IMR-90 (cell line): ENCODE results near the gene VIPR1.

Experiments used
- CEBPB ChIP-seq: IDR thresholded peaks from 2 replicates; pipeline ENCODE4 v1.6.1; 2012; ENCODE audit warnings: low read depth, low read length, improper control_type of control experiment
- ELK1 ChIP-seq: fragments of 150-350 bp; IDR thresholded peaks from 2 replicates; pipeline ENCODE4 v1.6.1; 2016; ENCODE audit warnings: low read depth, mild to moderate bottlenecking, low read length, moderate library complexity, borderline replicate concordance
- FOS ChIP-seq: fragments of 150-350 bp; IDR thresholded peaks from 2 replicates; pipeline ENCODE4 v1.6.1; 2016; ENCODE audit warnings: low read depth, low read length
- MAFK ChIP-seq: IDR thresholded peaks from 2 replicates; pipeline ENCODE4 v1.6.1; 2012; ENCODE audit warnings: low read depth, low read length, improper control_type of control experiment
- POLR2A ChIP-seq: IDR thresholded peaks from 2 replicates; pipeline ENCODE4 v1.6.1; 2012; ENCODE audit warnings: mild to moderate bottlenecking, low read depth, low read length
- RAD21 ChIP-seq: IDR thresholded peaks from 2 replicates; pipeline ENCODE4 v1.6.1; 2012; ENCODE audit warnings: low read length, improper control_type of control experiment
- RCOR1 ChIP-seq: IDR thresholded peaks from 2 replicates; pipeline ENCODE4 v1.6.1; 2012; ENCODE audit warnings: mild to moderate bottlenecking, low read length, improper control_type of control experiment; ENCODE audit not compliant: insufficient replicate concordance
- RFX5 ChIP-seq: IDR thresholded peaks from 2 replicates; pipeline ENCODE4 v1.8.0; 2012; ENCODE audit warnings: low read depth, mild to moderate bottlenecking, low read length, moderate library complexity
- TF ChIP-seq, protein P1 (sequence below): conservative IDR thresholded peaks from 2 replicates; pipeline ENCODE4 v1.5.1; 2012; ENCODE audit warnings: mild to moderate bottlenecking, low read depth, low read length, improper control_type of control experiment

DNA sequence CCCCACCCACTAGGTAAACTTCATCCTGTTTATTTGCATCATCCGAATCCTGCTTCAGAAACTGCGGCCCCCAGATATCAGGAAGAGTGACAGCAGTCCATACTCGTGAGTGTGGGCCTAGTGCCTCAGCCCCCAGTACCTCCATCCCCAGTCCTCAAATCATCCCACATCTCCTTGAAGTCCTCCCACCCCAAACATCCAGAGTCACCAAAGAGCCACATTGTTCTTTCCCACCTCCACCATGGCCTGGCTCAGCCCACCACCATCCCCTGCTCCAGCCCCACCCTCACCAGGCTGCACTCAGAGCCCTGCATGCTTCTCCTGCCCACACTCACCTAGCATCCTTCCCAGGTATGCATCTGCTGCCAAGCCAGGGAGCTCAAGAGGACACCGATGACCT, 29.8 kb downstream of the VIPR1 start:
- TF ChIP-seq CEBPB (no peak), RAD21 (no peak), RFX5 (no peak), POLR2A (no peak), FOS (no peak), RCOR1 (no peak), ELK1 (no peak), MAFK (no peak)
- TF ChIP-seq, protein P1, sequence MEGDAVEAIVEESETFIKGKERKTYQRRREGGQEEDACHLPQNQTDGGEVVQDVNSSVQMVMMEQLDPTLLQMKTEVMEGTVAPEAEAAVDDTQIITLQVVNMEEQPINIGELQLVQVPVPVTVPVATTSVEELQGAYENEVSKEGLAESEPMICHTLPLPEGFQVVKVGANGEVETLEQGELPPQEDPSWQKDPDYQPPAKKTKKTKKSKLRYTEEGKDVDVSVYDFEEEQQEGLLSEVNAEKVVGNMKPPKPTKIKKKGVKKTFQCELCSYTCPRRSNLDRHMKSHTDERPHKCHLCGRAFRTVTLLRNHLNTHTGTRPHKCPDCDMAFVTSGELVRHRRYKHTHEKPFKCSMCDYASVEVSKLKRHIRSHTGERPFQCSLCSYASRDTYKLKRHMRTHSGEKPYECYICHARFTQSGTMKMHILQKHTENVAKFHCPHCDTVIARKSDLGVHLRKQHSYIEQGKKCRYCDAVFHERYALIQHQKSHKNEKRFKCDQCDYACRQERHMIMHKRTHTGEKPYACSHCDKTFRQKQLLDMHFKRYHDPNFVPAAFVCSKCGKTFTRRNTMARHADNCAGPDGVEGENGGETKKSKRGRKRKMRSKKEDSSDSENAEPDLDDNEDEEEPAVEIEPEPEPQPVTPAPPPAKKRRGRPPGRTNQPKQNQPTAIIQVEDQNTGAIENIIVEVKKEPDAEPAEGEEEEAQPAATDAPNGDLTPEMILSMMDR, result no peak
